ENCODE data around the gene TDO2.
"Not testable (repeated sequence)": the region's sequence is repeated elsewhere in the genome, so short reads cannot be mapped to it uniquely, and the experiment has no call there.

TDO2 gene

DNA sequence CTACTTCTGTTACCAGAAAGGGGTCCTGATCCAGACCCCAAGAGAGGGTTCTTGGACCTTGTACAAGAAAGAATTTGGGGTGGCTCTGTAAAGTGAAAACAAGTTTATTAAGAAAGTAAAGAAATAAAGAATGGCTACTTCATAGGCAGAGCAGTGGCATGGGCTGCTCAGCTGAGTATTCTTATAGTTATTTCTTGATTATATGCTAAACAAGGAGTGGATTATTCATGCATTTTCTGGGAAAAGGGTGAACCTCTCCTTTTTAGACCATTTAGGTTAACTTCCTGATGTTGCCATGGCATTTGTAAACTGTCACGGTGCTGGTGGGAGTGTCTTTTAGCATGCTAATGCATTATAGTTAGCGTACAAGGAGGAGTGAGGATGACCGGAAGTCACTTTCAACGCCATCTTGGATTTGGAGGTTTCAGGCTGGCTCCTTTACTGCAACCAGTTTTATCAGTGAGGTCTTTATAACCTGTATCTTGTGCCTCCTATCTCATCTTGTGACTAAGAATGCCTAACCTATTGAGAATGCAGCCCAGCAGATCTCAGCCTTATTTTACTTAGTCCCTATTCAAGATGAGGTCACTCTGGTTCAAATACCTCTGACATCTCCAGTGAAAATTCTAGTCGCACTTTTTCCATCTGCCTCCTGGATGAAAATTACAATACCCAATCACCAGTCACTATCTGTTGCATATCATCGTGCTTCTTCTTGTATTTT, 15.5 kb upstream of the TDO2 start:
- DNase-seq (ENCODE audit: low spot score) = no peak
- TF ChIP-seq CTCF (IDR thresholded peaks at IDR 0.05; ENCODE audit: extremely low read depth, insufficient read depth, missing control alignments) = no peak

DNA sequence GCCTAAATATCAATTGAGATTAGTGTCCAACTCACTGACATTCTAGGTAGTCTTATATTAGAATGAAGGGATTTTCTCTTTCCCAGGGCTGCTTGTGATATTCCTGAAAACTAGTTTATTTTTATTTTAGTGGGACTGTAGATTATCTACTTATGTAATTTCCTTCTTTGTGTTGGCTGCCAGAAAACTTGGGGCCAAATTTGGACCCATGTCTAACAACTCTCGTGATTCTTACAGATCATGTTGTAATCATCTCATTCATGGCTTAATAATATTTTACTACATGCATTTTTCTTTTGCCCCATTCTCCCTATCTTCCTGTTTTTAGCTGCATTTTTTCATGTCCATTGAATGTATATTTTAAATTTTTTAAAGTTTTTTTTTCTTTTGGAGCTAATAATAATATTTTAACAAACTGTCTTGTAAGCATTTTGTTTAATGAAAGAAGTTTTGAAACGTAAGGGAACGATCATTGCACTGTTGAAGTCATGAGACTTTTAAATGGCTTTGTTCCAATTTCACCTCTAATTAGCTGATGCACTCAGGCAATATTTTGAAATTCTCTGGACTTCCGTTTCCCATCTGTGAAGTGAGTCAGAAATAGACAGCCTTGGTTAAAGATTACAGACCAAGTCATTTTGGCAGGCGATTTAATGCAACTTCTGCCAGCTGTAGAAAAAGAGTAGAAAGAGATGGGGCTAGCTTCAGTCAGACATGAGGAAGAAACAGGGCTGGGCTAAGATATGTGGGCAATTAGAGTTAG, 14.3 kb upstream of the TDO2 start:
- in situ Hi-C loops (cut with MboI; ENCODE audit: low pct_unique_long_range_greater_than_20kb, low sequenced_read_pairs, unreplicated experiment) = no loop called here
- DNase-seq (ENCODE audit: low spot score) = no peak
- no peak for TF ChIP-seq CTCF (IDR thresholded peaks at IDR 0.05; ENCODE audit: extremely low read depth, insufficient read depth, missing control alignments)

More for the DNA sequence above, 15.5 kb upstream of the TDO2 start:
- in situ Hi-C loops (cut with MboI; ENCODE audit: low pct_unique_long_range_greater_than_20kb, low sequenced_read_pairs, unreplicated experiment) = no loop called here

DNA sequence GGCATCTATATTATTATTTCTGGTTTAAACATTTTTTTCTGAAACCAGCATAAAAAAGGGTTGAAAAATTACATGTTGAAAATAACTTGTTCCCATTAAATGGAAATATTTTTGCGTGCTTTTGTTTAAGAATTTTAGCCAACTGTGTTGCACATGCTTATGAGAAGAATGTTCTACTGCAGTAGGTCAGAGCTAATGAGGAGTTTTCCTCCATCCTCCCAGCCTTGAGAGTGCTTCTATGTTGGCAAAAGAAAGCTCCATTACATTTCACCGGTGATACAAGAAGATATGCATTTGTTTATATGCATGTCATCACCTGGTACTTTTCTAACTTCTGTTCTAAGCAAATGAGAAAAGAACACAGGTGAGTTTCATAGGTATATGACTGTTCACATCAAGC, 13.6 kb upstream of the TDO2 start:
- in situ Hi-C loops (cut with MboI; ENCODE audit: low pct_unique_long_range_greater_than_20kb, low sequenced_read_pairs, unreplicated experiment) = no loop called here
- no peak for TF ChIP-seq CTCF (IDR thresholded peaks at IDR 0.05; ENCODE audit: extremely low read depth, insufficient read depth, missing control alignments)
- DNase-seq (ENCODE audit: low spot score) = no peak

DNA sequence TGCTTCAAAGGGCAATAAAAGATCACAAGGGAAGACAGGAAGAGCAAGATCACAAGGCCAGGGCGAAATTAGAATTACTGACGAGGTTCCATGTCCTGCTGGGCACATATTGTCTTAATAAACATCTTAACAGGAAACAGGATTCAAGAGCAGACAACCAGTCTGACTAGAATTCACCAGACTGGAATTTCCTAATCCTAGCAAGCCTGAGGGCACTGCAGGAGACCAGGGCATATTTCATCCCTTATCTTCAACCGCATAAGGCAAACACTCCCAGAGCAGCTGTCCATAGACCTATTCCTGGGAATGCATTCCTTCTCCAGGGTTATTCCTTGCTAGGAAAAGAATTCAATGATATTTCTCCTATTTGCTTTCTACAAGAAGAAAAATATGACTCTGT, 12.4 kb upstream of the TDO2 start:
- no peak for TF ChIP-seq CTCF (IDR thresholded peaks at IDR 0.05; ENCODE audit: extremely low read depth, insufficient read depth, missing control alignments)
- in situ Hi-C loops (cut with MboI; ENCODE audit: low pct_unique_long_range_greater_than_20kb, low sequenced_read_pairs, unreplicated experiment) = no loop called here
- no peak for DNase-seq (ENCODE audit: low spot score)

- in situ Hi-C loops (cut with MboI; ENCODE audit: low pct_unique_long_range_greater_than_20kb, low sequenced_read_pairs, unreplicated experiment); DNase-seq (ENCODE audit: low spot score): not testable (repeated sequence)
Measured at GRCh38 chr4:155898371-155898770, 5.1 kb upstream of the TDO2 start.

GRCh38 chr4:155899891-155900290, 3.6 kb upstream of the TDO2 start:
- no peak for DNase-seq (ENCODE audit: low spot score)
- TF ChIP-seq CTCF (IDR thresholded peaks at IDR 0.05; ENCODE audit: extremely low read depth, insufficient read depth, missing control alignments) = no peak
- in situ Hi-C loops (cut with MboI; ENCODE audit: low pct_unique_long_range_greater_than_20kb, low sequenced_read_pairs, unreplicated experiment) = no loop called here

DNA sequence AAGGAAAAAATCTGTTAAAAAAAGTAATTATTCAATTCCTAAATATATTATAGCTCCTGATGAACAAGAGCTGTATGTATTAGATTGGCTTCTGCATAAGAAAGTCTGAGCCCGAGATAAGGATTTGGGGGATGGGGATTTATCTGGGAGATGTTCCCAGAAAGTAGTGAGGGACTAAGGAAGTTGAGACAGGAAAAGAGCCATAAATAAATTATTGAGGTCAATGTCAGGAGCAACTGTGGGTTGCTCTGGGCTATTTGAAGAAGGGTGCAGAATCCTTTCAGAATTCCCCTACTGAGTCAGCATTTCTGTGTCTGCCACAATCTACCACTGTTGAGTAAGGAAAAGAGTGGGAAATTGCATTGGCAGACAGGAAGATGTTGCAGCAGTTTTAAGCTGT, 3.1 kb upstream of the TDO2 start:
- TF ChIP-seq CTCF (IDR thresholded peaks at IDR 0.05; ENCODE audit: extremely low read depth, insufficient read depth, missing control alignments) = no peak
- no peak for DNase-seq (ENCODE audit: low spot score)
- in situ Hi-C loops (cut with MboI; ENCODE audit: low pct_unique_long_range_greater_than_20kb, low sequenced_read_pairs, unreplicated experiment) = no loop called here

Data from GM13977 (cell line).